GM21367 (cell line): Measurements from ENCODE around the gene PCDHA2.
"Not testable (repeated sequence)": the region's sequence is repeated elsewhere in the genome, so short reads cannot be mapped to it uniquely, and the experiment has no call there.

Experiments used
- ATAC-seq: cut with Tn5 transposase; IDR thresholded peaks from one replicate; pipeline ENCODE4 v1.9.1; 2021; ENCODE audit not compliant: unreplicated experiment

PCDHA2 gene

DNA sequence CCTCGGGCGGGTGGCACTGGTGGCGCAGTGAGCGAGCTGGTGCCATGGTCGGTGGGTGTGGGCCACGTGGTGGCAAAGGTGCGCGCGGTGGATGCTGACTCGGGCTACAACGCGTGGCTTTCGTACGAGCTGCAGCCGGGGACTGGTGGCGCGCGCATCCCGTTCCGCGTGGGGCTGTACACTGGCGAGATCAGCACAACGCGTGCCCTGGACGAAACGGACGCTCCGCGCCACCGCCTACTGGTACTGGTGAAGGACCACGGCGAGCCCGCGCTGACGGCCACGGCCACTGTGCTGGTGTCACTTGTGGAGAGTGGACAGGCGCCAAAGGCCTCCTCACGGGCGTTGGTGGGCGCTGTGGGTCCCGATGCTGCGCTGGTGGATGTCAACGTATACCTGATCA, 14.2 kb downstream of the PCDHA2 start:
- no peak for ATAC-seq

DNA sequence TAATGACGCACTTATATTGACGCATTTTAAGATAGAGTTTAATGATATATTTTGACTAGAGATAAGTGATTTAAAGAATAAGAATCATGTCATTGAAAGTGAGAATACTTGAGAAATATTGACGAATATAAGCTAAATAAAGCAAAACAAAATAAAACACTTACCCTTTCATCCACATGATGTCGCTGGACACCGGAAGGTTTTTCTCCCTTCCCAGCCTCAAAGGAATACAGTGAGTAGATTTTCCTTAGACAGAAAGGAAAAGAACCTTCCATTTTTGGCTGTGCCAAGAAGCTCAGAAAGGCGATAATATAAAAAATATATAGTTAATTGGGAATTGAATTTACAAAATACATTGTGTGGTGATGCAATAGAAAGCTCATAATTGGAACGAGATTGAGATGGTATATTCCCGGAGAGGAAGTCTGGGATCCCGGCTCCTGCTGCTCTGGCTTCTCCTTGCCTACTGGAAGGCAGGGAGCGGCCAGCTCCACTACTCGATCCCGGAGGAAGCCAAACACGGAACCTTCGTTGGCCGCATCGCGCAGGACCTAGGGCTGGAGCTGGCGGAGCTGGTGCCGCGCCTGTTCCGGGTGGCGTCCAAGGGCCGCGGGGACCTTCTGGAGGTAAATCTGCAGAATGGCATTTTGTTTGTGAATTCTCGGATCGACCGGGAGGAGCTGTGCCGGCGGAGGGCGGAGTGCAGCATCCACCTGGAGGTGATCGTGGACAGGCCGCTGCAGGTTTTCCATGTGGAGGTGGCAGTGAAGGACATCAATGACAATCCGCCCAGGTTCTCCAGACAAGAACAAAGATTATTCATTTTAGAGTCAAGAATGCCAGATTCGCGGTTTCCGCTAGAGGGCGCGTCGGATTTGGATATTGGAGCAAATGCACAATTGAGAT, 27.0 kb downstream of the PCDHA2 start, which contains the start of gene PCDHA5:
Gene PCDHA5 (plus strand): TSS at position 239 of the 906 bp plus-strand sequence.
- no peak for ATAC-seq

DNA sequence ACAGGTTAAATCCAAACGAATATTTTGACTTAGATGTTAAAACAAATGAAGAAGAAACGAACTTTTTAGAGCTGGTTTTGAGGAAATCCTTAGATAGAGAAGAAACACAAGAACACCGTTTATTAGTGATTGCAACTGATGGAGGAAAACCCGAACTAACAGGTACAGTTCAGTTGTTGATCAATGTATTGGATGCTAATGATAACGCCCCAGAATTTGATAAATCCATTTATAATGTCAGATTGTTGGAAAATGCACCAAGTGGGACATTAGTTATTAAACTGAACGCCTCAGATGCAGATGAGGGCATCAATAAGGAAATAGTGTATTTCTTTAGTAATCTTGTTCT, 27.6 kb downstream of the PCDHA2 start:
- ATAC-seq, result no peak

DNA sequence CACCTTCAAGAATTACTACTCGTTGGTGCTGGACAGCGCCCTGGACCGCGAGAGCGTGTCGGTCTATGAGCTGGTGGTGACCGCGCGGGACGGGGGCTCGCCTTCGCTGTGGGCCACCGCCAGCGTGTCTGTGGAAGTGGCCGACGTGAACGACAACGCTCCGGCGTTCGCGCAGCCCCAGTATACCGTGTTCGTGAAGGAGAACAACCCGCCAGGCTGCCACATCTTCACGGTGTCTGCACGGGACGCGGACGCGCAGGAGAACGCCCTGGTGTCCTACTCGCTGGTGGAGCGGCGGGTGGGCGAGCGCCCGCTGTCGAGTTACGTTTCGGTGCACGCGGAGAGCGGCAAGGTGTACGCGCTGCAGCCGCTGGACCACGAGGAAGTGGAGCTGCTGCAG, 28.3 kb downstream of the PCDHA2 start:
- ATAC-seq, result not testable (repeated sequence)

DNA sequence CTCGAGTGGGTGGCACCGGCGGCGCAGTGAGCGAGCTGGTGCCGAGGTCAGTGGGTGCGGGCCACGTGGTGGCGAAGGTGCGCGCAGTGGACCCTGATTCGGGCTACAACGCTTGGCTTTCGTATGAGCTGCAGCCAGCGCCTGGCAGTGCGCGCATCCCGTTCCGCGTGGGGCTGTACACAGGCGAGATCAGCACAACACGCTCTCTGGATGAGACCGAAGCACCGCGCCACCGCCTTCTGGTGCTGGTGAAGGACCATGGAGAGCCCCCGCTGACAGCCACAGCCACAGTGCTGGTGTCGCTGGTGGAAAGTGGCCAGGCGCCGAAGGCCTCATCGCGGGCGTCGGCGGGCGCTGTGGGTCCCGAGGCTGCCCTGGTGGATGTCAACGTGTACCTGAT, 28.8 kb downstream of the PCDHA2 start:
- no peak for ATAC-seq

DNA sequence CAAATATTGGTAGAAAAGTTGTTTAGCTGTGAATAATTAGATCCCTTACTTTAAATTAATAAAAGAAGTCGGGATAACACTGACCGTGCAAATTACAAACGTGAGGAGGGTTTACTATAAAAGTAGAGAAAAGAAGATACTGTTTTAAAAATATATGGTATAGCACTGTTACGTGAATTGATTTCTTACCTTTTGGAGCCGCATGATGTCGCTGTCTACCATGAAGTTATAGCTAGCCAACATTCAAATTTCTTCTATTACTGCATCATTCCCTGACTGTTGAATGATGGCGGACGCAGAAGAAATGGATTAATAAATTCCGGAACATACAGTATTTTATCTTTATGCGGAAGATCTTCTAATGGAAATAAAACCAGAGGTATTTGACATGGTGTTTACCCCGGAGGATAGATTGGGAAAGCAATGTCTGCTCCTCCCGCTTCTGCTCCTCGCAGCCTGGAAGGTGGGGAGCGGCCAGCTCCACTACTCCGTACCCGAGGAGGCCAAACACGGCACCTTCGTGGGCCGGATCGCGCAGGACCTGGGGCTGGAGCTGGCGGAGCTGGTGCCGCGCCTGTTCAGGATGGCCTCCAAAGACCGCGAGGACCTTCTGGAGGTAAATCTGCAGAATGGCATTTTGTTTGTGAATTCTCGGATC, 33.2 kb downstream of the PCDHA2 start, which contains the start of gene PCDHA6:
Gene PCDHA6 (plus strand): TSS at position 257 of the 658 bp plus-strand sequence. CDS start 132 bp downstream, at position 389.
- no peak for ATAC-seq

DNA sequence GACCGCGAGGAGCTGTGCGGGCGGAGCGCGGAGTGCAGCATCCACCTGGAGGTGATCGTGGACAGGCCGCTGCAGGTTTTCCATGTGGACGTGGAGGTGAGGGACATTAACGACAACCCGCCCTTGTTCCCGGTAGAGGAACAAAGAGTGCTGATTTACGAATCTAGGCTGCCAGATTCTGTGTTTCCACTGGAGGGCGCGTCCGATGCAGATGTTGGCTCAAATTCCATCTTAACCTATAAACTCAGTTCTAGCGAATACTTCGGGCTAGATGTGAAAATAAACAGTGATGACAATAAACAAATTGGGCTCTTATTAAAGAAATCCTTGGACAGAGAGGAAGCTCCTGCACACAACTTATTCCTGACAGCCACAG, 33.7 kb downstream of the PCDHA2 start:
- ATAC-seq, result no peak

DNA sequence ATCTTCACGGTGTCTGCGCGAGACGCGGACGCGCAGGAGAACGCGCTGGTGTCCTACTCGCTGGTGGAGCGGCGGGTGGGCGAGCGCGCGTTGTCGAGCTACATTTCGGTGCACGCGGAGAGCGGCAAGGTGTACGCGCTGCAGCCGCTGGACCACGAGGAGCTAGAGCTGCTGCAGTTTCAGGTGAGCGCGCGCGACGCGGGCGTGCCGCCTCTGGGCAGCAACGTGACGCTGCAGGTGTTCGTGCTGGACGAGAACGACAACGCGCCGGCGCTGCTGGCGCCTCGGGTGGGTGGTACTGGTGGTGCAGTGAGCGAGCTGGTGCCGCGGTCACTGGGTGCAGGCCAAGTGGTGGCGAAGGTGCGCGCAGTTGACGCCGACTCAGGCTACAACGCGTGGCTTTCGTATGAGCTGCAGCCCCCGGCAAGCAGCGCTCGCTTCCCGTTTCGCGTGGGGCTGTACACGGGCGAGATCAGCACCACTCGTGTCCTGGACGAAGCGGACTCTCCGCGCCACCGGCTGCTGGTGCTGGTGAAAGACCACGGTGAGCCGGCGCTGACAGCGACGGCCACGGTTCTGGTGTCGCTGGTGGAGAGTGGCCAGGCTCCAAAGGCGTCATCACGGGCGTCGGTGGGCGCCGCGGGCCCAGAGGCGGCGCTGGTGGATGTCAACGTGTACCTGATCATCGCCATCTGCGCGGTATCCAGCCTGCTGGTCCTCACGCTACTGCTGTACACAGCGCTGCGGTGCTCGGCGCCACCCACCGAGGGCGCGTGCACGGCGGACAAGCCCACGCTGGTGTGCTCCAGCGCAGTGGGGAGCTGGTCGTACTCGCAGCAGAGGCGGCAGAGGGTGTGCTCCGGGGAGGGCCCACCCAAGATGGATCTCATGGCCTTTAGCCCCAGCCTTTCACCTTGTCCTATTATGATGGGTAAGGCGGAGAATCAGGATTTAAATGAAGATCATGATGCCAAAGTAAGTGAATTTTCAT, 35.2 kb downstream of the PCDHA2 start:
- ATAC-seq, result not testable (repeated sequence)

DNA sequence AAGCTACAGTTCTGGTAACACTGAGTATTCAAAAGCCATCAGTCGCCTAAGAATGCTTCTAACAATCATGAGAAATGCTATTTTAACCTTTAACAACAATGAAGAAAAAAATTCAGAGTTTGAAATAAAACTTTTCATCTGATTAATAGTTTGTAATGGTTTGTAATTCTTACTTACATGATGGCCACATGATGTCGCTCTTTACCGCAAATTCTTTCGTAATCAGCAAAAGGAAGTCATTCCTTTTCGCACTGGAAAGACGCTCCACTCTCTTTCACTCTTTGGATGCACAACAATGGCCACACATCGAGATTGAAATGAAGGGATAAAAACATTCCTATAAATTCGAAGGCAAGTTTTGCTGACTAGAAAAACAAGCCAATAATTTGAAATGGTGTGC, 39.3 kb downstream of the PCDHA2 start, which contains the start of gene PCDHA7:
Gene PCDHA7 (plus strand): TSS at position 277 of the 400 bp plus-strand sequence. CDS start 115 bp downstream, at position 392.
- no peak for ATAC-seq

DNA sequence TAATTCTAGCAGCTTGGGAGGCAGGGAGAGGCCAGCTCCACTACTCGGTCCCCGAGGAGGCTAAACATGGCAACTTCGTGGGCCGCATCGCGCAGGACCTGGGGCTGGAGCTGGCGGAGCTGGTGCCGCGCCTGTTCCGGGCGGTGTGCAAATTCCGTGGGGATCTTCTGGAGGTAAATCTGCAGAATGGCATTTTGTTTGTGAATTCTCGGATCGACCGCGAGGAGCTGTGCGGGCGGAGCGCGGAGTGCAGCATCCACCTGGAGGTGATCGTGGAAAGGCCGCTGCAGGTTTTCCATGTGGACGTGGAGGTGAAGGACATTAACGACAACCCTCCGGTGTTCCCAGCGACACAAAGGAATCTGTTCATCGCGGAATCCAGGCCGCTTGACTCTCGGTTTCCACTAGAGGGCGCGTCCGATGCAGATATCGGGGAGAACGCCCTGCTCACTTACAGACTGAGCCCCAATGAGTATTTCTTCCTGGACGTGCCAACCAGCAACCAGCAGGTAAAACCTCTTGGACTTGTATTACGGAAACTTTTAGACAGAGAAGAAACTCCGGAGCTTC, 39.9 kb downstream of the PCDHA2 start:
- not testable (repeated sequence) for ATAC-seq

DNA sequence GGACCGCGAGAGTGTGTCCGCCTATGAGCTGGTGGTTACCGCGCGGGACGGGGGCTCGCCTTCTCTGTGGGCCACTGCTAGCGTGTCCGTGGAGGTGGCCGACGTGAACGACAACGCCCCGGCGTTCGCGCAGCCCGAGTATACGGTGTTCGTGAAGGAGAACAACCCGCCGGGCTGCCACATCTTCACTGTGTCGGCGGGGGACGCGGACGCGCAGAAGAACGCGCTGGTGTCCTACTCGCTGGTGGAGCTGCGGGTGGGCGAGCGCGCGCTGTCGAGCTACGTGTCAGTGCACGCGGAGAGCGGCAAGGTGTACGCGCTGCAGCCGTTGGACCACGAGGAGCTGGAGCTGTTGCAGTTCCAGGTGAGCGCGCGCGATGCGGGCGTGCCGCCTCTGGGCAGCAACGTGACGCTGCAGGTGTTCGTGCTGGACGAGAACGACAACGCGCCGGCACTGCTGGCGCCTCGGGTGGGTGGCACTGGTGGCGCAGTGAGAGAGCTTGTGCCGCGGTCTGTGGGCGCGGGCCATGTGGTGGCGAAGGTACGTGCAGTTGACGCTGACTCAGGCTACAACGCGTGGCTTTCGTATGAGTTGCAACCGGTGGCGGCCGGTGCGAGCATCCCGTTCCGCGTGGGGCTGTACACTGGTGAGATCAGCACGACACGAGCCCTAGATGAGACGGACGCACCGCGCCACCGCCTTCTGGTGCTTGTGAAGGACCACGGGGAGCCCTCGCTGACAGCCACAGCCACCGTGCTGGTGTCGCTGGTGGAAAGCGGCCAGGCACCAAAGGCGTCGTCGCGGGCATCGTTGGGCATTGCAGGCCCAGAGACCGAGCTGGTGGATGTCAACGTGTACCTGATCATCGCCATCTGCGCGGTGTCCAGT, 41.2 kb downstream of the PCDHA2 start:
- ATAC-seq, result no peak

DNA sequence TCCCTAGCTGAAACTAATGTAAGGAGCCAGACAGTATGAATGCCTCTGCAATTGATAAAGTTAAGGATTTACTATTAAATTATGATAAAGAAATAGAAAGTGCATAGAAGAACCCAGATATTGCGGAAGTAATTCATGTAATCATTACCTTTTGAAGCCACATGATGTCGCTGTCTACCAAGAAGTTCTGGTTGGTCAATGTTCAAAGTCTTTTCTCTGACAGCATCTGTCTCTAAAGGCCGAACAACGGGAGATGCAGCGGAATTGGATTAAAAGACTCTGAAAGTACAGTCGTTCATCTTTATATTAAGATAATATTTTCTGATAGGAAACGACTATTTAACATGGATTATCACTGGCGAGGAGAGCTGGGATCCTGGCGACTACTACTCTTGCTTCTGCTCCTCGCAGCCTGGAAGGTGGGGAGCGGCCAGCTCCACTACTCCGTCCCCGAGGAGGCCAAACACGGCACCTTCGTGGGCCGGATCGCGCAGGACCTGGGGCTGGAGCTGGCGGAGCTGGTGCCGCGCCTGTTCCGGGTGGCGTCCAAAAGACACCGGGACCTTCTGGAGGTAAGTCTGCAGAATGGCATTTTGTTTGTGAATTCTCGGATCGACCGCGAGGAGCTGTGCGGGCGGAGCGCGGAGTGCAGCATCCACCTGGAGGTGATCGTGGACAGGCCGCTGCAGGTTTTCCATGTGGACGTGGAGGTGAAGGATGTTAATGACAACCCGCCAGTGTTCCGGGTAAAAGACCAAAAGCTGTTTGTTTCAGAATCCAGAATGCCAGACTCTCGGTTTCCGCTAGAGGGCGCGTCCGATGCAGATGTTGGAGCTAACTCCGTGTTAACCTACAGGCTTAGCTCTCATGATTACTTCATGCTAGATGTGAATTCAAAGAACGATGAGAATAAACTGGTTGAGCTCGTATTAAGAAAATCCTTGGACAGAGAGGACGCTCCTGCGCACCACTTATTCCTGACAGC, 46.6 kb downstream of the PCDHA2 start, which contains the start of gene PCDHA8:
Gene PCDHA8 (plus strand): TSS at position 210 of the 985 bp plus-strand sequence. CDS start 135 bp downstream, at position 345.
- ATAC-seq, result no peak

DNA sequence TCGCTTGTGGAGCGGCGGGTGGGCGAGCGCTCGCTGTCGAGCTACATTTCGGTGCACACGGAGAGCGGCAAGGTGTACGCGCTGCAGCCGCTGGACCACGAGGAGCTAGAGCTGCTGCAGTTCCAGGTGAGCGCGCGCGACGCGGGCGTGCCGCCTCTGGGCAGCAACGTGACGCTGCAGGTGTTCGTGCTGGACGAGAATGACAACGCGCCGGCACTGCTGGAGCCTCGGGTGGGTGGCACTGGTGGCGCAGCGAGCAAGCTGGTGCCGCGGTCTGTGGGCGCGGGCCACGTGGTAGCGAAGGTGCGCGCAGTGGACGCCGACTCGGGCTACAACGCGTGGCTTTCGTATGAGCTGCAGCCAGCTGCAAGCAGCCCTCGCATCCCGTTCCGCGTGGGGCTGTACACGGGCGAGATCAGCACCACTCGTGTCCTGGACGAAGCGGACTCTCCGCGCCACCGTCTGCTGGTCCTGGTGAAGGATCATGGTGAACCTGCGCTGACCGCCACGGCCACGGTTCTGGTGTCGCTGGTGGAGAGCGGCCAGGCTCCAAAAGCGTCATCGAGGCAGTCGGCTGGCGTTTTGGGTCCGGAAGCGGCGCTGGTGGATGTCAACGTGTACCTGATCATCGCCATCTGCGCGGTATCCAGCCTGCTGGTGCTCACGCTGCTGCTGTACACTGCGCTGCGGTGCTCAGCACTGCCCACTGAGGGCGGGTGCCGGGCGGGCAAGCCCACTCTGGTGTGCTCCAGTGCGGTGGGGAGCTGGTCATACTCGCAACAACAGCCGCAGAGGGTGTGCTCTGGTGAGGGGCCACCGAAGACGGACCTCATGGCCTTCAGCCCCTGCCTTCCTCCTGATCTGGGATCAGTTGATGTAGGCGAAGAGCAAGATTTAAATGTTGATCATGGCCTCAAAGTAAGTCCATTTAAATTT, 48.4 kb downstream of the PCDHA2 start:
- ATAC-seq, result no peak
